ENCODE data around the gene TFPT.

Gene TFPT

GRCh38 chr19:54069470-54069869 is 46.0 kb downstream of the TFPT start:
- no peak for DNase-seq

GRCh38 chr19:54063350-54064116 is 51.9 kb downstream of the TFPT start, which contains the start of gene VSTM1:
Gene VSTM1, minus strand, starts transcription at chr19:54063897. Its CDS starts 120 bp downstream, at chr19:54063777.
- no peak for DNase-seq

GRCh38 chr19:54062643-54063042 is 52.8 kb downstream of the TFPT start:
- DNase-seq: peak; percentile 43

All from CD4-positive, alpha-beta T cell treated with Interferon gamma for 1 hour (primary cell).